Measurements from ENCODE around the gene LRP1B.

Gene LRP1B

GRCh38 chr2:141065042-141065441 is 1065.8 kb downstream of the LRP1B start:
- no peak for DNase-seq

- DNase-seq = no peak
These were observed 1067.4 kb downstream of the LRP1B start for GRCh38 chr2:141063406-141063805.

- DNase-seq = no peak
These were observed 1068.4 kb downstream of the LRP1B start for GRCh38 chr2:141062443-141062842.

- DNase-seq = no peak
These were observed 1068.8 kb downstream of the LRP1B start for GRCh38 chr2:141062031-141062430.

- DNase-seq = no peak
These were observed 1072.3 kb downstream of the LRP1B start for GRCh38 chr2:141058556-141058955.

- no peak for DNase-seq
These were observed 1075.3 kb downstream of the LRP1B start for GRCh38 chr2:141055531-141055930.

- DNase-seq = no peak
These were observed 1081.9 kb downstream of the LRP1B start for GRCh38 chr2:141048951-141049350.

GRCh38 chr2:141041281-141041680 is 1089.5 kb downstream of the LRP1B start:
- DNase-seq = no peak

GRCh38 chr2:141038341-141038740 is 1092.5 kb downstream of the LRP1B start:
- no peak for DNase-seq

GRCh38 chr2:141037361-141037760 is 1093.5 kb downstream of the LRP1B start:
- no peak for DNase-seq

GRCh38 chr2:141035846-141036420 is 1094.9 kb downstream of the LRP1B start:
- no peak for DNase-seq

GRCh38 chr2:141029428-141030078 is 1101.3 kb downstream of the LRP1B start:
- no peak for DNase-seq

- no peak for DNase-seq
These were observed 1103.6 kb downstream of the LRP1B start for GRCh38 chr2:141027221-141027620.

- no peak for DNase-seq
These were observed 1109.2 kb downstream of the LRP1B start for GRCh38 chr2:141021611-141022010.

- no peak for DNase-seq
These were observed 1109.7 kb downstream of the LRP1B start for GRCh38 chr2:141021109-141021508.

GRCh38 chr2:141020346-141020745 is 1110.5 kb downstream of the LRP1B start:
- no peak for DNase-seq

GRCh38 chr2:141015341-141016047 is 1115.3 kb downstream of the LRP1B start:
- DNase-seq = peak; percentile 54

- no peak for DNase-seq
These were observed 1126.7 kb downstream of the LRP1B start for GRCh38 chr2:141003967-141004657.

- DNase-seq = no peak
These were observed 1129.1 kb downstream of the LRP1B start for GRCh38 chr2:141001750-141002149.

GRCh38 chr2:140998577-140998976 is 1132.2 kb downstream of the LRP1B start:
- DNase-seq = no peak

GRCh38 chr2:140998017-140998416 is 1132.8 kb downstream of the LRP1B start:
- DNase-seq = no peak

- no peak for DNase-seq
These were observed 1136.0 kb downstream of the LRP1B start for GRCh38 chr2:140994856-140995255.

- DNase-seq = no peak
These were observed 1140.4 kb downstream of the LRP1B start for GRCh38 chr2:140990416-140990815.

- DNase-seq = no peak
These were observed 1142.2 kb downstream of the LRP1B start for GRCh38 chr2:140988597-140988996.

All from eye (tissue), 1 donor.